ENCODE measurements around the gene FAM3C. TPM values are rescaled to one million over a fixed set of nuclear protein-coding genes. Genes with fewer than 3 reads are reported as not detected.
A peak's percentile ranks its signal among the peaks of the same experiment; 100 is the strongest.

The FAM3C gene
- total RNA-seq, 1 donor from 2014 or later: 42.6 TPM

DNA sequence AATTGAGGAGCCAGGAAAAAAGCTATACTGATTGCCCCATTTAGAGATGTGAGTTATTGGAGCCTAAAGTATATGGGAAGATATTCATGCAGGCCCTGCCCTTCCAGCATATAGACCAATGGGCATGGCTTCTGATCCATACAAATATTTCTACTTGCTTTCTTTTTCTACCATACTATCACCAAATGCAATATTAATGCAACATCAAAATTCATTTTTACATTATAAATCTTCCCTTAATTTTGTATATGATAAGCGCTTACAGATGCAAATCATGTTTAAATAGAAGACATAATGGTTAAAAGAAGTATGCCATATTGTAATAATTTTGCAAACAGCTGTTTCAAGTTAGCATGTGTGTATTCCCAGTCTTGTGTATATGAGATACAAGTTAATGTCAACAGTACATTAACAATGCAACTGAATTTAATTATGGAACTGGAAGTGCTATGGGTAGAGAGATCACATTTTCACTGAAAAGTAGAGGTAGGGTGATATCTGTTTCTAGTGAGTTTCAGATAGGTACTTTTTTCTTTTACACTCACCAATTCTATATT is 91.9 kb downstream of the FAM3C start:
- FAIRE-seq (no peak), DNase-seq (ENCODE audit: low read depth) (no peak)
- H3K36me3 ChIP-seq (ENCODE audit: control insufficient read depth, insufficient read depth, low read length): no peaks in the 10 kb centered on the region
- no peaks in the 10 kb centered on the region for H3K27me3 ChIP-seq (ENCODE audit: control insufficient read depth, insufficient read depth, low read length)
- TF ChIP-seq, protein P1, sequence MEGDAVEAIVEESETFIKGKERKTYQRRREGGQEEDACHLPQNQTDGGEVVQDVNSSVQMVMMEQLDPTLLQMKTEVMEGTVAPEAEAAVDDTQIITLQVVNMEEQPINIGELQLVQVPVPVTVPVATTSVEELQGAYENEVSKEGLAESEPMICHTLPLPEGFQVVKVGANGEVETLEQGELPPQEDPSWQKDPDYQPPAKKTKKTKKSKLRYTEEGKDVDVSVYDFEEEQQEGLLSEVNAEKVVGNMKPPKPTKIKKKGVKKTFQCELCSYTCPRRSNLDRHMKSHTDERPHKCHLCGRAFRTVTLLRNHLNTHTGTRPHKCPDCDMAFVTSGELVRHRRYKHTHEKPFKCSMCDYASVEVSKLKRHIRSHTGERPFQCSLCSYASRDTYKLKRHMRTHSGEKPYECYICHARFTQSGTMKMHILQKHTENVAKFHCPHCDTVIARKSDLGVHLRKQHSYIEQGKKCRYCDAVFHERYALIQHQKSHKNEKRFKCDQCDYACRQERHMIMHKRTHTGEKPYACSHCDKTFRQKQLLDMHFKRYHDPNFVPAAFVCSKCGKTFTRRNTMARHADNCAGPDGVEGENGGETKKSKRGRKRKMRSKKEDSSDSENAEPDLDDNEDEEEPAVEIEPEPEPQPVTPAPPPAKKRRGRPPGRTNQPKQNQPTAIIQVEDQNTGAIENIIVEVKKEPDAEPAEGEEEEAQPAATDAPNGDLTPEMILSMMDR (IDR thresholded peaks at IDR 0.05; ENCODE audit: insufficient read depth, low read length, severe bottlenecking): no peak
- no peak overlapping the region for H3K4me3 ChIP-seq (ENCODE audit: low read depth, low read length)

- FAIRE-seq: no peak
- no peak overlapping the region for H3K4me3 ChIP-seq (ENCODE audit: low read depth, low read length)
- H3K27me3 ChIP-seq (ENCODE audit: control insufficient read depth, insufficient read depth, low read length): no peaks in the 10 kb centered on the region
- TF ChIP-seq, protein P1 (IDR thresholded peaks at IDR 0.05; ENCODE audit: insufficient read depth, low read length, severe bottlenecking): no peak
- DNase-seq (ENCODE audit: low read depth): no peak
- H3K36me3 ChIP-seq (ENCODE audit: control insufficient read depth, insufficient read depth, low read length): no peaks in the 10 kb centered on the region
Measured at GRCh38 chr7:121303422-121304101, 92.5 kb downstream of the FAM3C start.

DNA sequence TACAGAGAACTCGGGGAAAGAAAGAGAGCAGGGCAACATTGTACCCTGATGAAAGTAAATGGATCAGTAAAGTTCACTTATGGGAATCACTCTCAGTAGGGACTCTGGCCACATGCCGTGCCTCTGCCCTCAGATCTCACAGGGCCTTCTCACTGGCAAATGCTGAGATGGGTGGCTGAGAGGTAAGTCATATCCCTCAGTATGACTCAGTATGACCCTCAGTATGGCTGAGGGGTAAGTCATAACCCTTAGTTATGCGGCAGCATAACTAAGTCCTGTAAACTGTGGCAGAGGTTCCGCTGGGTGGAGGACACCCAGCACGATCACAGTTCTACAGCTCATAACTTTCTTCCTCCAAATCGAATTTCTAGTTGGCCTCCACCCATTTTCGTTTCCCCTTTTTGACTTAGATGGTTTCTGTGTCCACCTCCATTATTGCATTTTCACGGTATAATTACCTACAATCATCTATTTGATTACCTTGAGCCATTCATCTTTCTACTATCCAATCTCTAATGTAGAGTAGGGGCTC is 93.8 kb downstream of the FAM3C start:
- H3K27me3 ChIP-seq (ENCODE audit: control insufficient read depth, insufficient read depth, low read length): no peaks in the 10 kb centered on the region
- H3K36me3 ChIP-seq (ENCODE audit: control insufficient read depth, insufficient read depth, low read length): no peaks in the 10 kb centered on the region
- DNase-seq (ENCODE audit: low read depth) (peak; percentile 73), FAIRE-seq (no peak)
- TF ChIP-seq, protein P1 (IDR thresholded peaks at IDR 0.05; ENCODE audit: insufficient read depth, low read length, severe bottlenecking): no peak
- no peak overlapping the region for H3K4me3 ChIP-seq (ENCODE audit: low read depth, low read length)

DNA sequence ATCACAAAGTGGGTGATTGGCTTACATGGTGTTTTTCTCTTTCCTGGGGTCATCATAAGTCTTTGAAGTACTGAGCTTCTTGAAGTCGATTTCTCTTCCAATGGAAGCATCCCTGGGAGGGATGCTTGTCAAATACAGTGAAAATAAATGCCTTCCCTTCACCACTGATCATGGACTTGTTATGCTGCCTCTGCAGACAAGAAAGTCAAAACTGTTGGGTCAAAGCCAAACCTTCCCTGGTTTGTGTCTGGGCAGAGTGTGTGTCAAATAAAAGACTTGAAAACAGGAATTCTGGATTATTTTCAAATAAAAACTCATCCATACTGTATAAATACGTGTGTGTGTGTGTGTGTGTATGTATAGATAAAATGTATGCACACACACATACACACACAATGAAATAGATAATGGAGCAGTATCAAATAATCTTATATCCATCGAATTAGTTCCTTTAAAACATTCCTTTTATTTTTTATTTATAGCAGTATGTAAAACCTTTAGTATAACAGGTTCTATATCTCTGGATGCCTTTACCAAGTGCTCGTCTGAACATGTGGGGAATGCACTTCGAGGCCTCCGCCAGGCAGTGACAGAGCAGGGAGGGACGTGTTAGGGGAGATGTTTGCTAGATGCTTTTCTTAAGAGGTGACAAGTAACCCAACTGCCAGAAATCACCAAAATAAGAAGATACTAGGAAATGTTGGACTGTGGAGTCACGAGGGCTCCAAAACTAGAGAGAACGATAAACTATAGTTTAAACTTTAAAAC is 94.5 kb downstream of the FAM3C start:
- no peak overlapping the region for H3K4me3 ChIP-seq (ENCODE audit: low read depth, low read length)
- H3K36me3 ChIP-seq (ENCODE audit: control insufficient read depth, insufficient read depth, low read length): no peaks in the 10 kb centered on the region
- TF ChIP-seq, protein P1 (IDR thresholded peaks at IDR 0.05; ENCODE audit: insufficient read depth, low read length, severe bottlenecking): no peak
- FAIRE-seq (no peak), DNase-seq (ENCODE audit: low read depth) (peak; percentile 41)
- H3K27me3 ChIP-seq (ENCODE audit: control insufficient read depth, insufficient read depth, low read length): no peaks in the 10 kb centered on the region

- H3K27me3 ChIP-seq (ENCODE audit: control insufficient read depth, insufficient read depth, low read length): no peaks in the 10 kb centered on the region
- H3K36me3 ChIP-seq (ENCODE audit: control insufficient read depth, insufficient read depth, low read length): no peaks in the 10 kb centered on the region
- DNase-seq (ENCODE audit: low read depth) (peak; percentile 41), FAIRE-seq (no peak)
- TF ChIP-seq, protein P1 (IDR thresholded peaks at IDR 0.05; ENCODE audit: insufficient read depth, low read length, severe bottlenecking): no peak
- no peak overlapping the region for H3K4me3 ChIP-seq (ENCODE audit: low read depth, low read length)
Measured at GRCh38 chr7:121300685-121301420, 95.3 kb downstream of the FAM3C start.

Other genes starting within 250 kb of the FAM3C start
- not detected in 2 replicates for gene WNT16, start 67.3 kb downstream of the FAM3C start, total RNA-seq